Esophagus mucosa (tissue), 1 donor: ENCODE measurements around the gene SLC24A3. TPM values are rescaled to one million over a fixed set of nuclear protein-coding genes. Genes with fewer than 3 reads are reported as not detected.

Source experiments
- ATAC-seq: fragments of 200-7000 bp; cut with Tn5 transposase; one replicate; pipeline ENCODE4 v1.9.1; 2020
- total RNA-seq: library from RNA; stranded (reverse); gene quantifications from one replicate; pipeline ENCODE4 v1.2.4, GENCODE V29; 2023
- donor health status: DM: yes; HTN: yes; CAD: no.

SLC24A3 gene
- total RNA-seq, 1 donor from 2014 or later: 13.0 TPM

DNA sequence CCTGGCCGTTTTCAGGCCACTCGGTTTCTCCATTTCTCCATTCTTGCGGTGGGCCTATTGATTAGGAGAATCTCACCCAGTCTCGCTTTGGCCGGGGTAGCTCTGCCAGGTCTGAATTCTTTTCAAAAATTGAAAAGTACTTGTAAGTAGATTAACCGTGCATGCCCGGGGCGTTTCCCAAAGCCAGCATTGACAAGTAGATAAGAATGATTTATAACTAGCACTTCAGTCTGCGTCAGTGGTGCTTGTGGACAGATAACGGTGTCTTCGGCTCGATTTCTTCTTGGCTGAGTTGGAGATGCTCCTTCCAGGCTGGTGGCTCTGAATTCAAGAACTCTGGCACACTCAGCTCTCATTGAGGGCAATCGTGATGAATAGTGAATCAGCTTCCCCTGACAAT, 29.0 kb downstream of the SLC24A3 start:
- ATAC-seq: no peak

- ATAC-seq: no peak
Measured at GRCh38 chr20:19244291-19244690, 31.8 kb downstream of the SLC24A3 start.

- no peak for ATAC-seq
Measured at GRCh38 chr20:19249106-19249879, 36.9 kb downstream of the SLC24A3 start.

- ATAC-seq: no peak
Measured at GRCh38 chr20:19250346-19250745, 37.9 kb downstream of the SLC24A3 start.

DNA sequence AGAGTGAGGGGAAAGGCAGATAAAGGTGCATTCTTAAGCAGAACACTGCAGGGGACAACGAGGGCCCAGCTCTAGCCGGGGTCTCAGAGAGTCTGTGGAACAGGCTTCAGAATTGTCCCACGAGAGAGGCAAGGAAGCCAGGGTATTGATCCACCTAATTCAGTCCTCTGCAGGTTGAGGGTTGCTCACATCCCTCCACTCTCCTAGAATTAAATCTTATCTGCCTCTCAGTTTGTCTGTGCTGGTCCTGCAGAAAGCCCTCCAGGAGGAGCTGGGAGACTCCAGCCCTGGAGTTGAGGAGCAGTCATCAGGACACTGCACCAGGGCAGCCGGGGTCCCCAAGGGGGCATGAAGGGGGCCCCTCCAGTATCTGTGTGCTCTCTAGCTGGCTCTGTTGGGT, 39.1 kb downstream of the SLC24A3 start:
- ATAC-seq: no peak

- no peak for ATAC-seq
Measured at GRCh38 chr20:19251958-19252357, 39.5 kb downstream of the SLC24A3 start.

DNA sequence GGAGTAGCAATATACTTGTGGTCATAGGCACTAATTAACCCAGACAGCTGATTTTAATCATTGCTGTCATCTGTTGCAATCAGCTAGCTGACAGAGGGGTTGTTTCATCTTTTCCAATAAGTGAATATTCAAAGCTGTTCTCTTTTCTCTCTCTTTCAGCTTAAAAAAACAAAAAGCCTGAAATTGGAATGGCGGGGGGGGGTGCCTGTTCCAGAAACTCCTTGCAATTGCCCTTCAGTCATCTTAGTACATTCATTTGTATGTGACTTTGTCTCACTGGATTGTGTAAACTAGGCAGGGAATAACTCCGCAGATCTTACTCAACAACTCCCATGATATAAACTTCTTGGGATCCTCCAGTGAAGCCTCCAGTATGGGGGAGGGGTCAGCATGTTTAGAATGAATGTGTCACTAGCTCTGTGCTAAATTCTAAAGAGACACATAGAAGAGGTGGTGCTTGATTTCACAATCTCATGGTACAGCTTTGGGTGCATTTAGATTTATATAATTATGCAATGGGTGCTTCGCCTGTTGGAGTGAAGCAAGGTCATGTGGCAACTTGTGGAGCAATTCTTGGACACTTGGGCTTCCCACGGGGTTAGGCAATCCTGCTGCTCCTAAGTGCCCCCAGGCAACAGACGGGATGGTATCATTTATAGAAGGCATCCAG, 40.1 kb downstream of the SLC24A3 start:
- ATAC-seq: peak; percentile 92

DNA sequence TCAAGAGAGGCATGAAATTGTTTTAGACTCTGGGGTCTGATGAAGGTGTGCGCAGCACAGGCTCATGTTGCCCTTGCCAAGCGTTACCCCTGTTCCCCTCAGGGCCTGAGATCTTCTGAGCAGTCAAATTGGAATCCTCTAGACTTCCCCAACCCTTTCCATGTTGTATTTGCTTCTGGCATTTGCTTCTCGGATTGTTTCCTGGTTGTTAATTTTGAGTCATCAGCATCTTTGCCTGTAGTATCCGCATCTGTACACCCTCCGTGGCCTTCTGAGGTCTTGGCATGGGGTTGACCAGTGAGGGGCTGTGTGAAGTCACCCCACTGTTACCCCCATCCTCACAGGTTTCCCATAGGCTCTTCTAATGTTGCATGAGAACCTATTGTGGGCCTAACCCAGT, 40.9 kb downstream of the SLC24A3 start:
- peak; percentile 10 for ATAC-seq

DNA sequence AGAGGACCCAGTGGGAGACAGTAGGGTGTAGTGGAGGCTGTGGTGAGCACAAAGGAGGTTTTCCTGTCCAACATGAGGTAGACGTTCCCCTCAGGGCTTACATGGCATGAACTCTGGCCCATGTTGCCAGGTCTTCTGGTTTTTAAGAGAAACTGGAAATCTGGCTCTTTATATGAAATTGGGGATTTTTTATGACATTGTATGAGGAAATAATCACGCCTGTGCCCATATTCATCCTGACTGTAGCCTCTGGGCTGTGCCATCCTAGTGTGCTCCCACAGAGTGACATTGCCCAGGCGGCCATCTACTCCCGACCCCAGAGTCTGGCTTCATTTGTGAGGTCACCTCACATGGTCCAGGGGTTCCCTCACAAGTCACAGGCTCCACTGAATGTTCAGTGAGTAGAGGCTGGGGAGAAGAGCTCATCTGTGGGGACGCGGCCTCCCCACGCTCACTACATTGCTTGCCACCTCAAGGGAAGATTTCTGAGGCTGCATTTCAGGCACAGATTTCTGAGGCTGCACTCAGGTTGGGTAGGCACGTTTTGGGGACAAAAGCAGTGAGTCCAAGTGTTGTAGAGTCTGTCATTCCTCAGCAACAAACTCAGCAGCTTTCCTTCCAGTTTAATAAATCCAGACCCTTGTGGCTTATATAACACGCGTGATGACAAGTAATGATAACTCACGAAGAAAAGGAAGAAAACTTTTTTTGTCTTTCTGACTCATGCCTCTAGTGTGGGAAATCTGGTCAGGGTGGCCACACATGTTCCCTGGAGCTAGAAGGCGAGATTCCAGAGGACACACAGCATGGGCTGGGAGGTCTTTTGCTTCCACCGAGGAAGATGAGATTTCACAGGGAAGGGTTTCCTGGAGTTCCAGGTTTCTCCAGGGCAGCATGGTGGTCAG, 41.7 kb downstream of the SLC24A3 start:
- ATAC-seq: no peak

- ATAC-seq: peak; percentile 50
Measured at GRCh38 chr20:19254956-19255355, 42.5 kb downstream of the SLC24A3 start.

DNA sequence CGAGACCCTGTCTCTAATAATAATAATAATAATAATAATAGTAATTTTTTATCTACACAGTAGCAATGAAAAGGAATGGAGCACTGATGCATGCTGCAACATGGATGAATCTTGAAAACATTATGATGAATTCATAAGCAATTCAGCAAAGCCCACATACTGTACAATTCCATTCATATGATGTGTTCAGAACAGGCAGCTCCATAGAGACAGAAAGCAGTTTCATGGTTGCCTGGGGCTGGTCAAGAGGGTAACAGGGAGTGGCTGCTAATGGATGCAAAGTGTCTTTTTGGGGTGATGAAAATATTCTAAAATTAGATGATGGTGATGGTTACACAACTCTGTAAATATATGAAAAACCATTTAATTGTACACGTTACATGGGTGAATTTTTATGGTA, 43.6 kb downstream of the SLC24A3 start:
- ATAC-seq: no peak

GRCh38 chr20:19256906-19257595, 44.6 kb downstream of the SLC24A3 start:
- no peak for ATAC-seq

DNA sequence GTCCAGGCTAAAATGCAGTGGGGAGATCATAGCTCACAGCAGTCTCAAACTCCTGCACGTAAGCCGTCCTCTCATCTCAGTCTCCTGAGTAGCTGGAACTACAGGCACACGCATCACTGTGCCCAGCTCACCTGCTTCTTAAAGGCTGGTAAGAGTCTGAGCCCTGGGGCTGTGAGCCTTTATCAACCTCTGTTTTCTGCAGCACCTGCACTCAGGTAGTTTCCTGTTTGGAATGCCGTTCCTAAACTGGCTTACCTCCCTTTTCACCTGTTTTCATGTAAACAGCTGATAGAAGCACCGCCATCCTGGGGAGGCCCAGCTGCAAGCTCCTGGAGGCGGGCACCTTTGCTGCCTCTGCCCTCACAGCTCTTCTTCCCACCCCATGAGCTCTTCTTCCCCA, 45.4 kb downstream of the SLC24A3 start:
- no peak for ATAC-seq

DNA sequence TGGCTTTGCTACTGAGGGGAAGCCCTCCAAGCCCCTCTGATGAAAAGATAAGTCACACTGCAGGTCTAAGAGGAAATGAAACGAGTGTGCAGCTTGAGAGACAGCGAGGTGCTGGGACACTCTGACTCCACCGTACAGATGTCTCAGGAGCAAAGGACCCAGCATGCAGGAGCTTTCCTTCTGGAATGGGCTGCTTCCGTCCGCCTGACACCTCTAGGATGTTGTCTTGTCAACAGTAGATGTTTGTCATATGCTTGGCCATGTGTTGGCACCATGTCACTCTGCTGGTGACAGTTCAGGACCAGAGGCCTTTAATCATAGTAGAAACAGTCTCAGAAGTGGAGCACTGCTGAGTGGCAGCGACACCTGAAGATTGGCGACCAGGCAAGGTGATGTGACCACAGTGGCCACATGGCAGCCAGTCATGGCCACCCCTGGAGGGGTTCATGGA, 46.7 kb downstream of the SLC24A3 start:
- no peak for ATAC-seq

- peak; percentile 66 for ATAC-seq
Measured at GRCh38 chr20:19260412-19261090, 48.1 kb downstream of the SLC24A3 start.

GRCh38 chr20:19264191-19264590, 51.7 kb downstream of the SLC24A3 start:
- no peak for ATAC-seq

GRCh38 chr20:19265646-19266374, 53.4 kb downstream of the SLC24A3 start:
- no peak for ATAC-seq

DNA sequence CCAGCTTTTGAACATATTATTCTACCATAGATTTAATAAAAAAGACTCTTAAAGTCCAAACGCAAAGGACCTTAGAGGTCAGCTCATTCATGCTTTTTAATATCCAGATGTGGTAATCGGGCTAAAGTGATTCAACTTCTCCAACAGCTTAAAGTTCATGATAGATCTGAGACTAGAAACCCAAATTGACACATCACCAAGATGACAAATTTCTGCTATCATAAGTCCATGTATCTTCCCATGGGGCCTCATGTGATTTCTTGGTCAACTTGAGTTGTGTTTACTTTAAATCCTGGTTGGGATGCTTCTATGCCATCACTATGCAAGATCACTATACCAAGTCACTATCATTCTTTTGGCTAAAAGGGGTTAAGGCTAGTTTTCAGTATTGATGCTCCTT, 56.0 kb downstream of the SLC24A3 start:
- ATAC-seq: no peak

DNA sequence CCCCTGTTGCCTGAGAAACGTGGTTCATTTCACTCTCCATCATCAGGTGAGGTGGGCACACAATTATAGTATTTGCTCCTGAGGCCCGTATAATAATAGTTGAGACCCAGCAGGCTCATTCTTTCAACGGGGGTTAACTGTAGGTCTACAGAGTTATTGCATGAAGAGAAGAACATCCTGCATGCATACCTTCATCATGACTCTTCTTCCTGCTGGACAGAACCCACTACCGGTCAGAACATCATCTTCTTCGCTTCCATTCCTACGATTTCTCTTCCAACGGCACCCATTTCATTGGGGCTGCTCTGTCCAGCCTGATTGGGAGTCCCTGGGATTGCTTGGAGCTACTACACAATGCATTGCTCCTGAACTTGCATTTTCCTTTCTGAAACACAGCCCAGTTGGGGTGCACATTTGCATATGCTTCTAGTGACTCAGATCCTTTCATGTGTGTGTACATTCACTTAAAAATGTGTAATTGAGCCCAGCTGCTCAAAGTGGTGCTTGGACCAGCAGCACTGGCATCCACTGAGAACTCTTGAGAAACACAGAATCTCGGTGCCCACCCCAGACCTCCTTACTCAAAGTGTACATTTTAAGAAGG, 57.4 kb downstream of the SLC24A3 start:
- no peak for ATAC-seq

DNA sequence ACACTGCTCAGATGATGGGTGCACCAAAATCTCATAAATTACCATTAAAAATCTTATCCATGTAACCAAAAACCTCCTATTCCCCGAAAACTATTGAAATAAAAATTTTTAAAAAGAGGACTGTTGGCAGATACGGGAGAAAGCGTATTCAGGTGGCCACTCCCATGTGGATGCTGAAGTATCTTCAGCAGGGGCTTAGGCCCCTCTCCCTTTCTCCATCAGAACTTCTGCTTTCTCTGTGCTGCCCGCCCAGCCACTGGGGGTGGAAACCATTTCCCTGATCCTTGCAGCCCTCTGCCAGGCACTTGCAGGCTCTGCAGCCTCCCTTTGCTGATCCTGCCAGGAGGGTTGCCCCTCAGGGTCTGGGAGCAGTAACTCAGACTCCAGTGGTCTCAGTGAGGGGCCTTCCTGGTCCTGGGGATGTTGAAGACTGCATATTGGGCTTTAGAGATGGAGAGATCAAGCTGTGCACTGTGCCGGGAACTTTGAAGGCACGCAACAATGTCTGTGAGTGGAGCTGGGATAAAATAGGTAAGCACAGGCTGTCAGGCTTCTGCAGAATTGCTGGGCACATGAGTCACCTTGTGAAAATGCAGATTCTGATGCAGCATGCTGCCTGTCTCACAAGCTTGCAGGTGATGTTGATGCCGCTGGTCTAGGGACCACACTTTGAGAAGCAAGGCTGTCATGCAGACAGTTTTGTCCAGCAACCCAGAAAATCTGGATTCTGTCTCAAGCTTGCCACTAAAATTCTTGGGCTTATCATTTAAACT, 59.6 kb downstream of the SLC24A3 start:
- no peak for ATAC-seq
